Sigmoid colon (tissue), 3 donors: Measurements from ENCODE around the gene NPTN.

Experiments used
- CTCF ChIP-seq, 4 experiments: fragments of 450-650 bp in 3 of 4; fragments of 200-600 bp in 1 of 4; IDR thresholded peaks; one replicate each; pipeline ENCODE4 v1.5.1; 2016 to 2019; ENCODE audit warnings: antibody characterized with exemption in 4 of 4, mild to moderate bottlenecking in 3 of 4, moderate library complexity in 2 of 4
- POLR2A ChIP-seq, 2 donors: fragments of 450-650 bp; IDR thresholded peaks; one replicate each; pipeline ENCODE4 v1.6.1; 2016; ENCODE audit warnings: antibody characterized with exemption in 2 of 2, mild to moderate bottlenecking in 2 of 2, moderate library complexity in 2 of 2

DNA sequence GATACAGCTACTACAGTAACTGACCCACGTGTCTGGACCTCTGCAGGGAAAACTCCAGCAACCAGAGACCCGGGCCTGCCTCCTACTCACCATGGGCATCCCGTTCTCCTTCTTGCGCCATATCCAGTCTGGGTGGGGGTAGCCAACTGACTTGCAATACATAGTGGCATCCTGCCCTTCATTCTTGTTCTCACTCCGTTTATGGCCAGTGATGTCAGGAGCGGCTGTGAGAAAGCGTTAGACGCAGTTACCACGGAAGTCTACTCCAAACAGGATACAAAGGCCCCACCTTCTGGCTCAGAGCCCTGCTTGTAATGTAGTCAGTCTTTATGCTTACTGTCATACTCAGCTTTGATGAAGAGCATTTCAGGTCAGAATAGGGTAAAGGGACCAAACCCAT, 59.6 kb downstream of the NPTN start:
- TF ChIP-seq POLR2A (IDR thresholded peaks at IDR 0.05) (no peak), CTCF (IDR thresholded peaks at IDR 0.05) (no peak)
